IMR-90 (cell line): ENCODE results near the gene ZG16. TPM values are rescaled to one million over a fixed set of nuclear protein-coding genes. Genes with fewer than 3 reads are reported as not detected.

Experiments used
- ATAC-seq: fragments of 200-7000 bp; cut with Tn5 transposase; 2 replicates; pipeline ENCODE4 v1.9.1; 2020; ENCODE audit warnings: low read depth, mild to moderate bottlenecking, moderate library complexity
- BruUV-seq: library from RNA; stranded (reverse); fragments of 400-500 nt; replicated peaks from 2 replicates; lab custom pipeline; 2021; lab: Mats Ljungman, UMichigan
- CTCF ChIA-PET: fragments of 300-600 bp; formaldehyde crosslinking; extraction: SDS; loops from one replicate; lab custom pipeline; 2021; ENCODE audit warnings: antibody characterized with exemption; lab: Yijun Ruan, JAX
- POLR2A ChIA-PET: fragments of 300-600 bp; sonication (Branson Sonifier 250); formaldehyde crosslinking; loops from one replicate; lab custom pipeline; 2022; ENCODE audit warnings: antibody characterized with exemption; ENCODE audit not compliant: unreplicated experiment; lab: Charles Lee
- DNase-seq: peaks from one replicate; pipeline ENCODE4 v3.0.0; 2013
- H2AFZ ChIP-seq: replicated peaks from 2 replicates; pipeline ENCODE3; 2013; ENCODE audit warnings: low read length, mild to moderate bottlenecking; ENCODE audit not compliant: poor library complexity
- H2AK5ac ChIP-seq: 2 replicates; pipeline ENCODE4 v1.6.1; 2013; ENCODE audit warnings: low read depth, low read length, inconsistent platforms
- H2AK9ac ChIP-seq: replicated peaks from 2 replicates; pipeline ENCODE3; 2013; ENCODE audit warnings: mild to moderate bottlenecking, low read depth, low read length, moderate library complexity; ENCODE audit not compliant: poor library complexity
- H2BK120ac ChIP-seq: 2 replicates; pipeline ENCODE4 v1.6.1; 2013; ENCODE audit warnings: low read depth, low read length, inconsistent platforms
- H2BK15ac ChIP-seq: 3 replicates; pipeline ENCODE4 v1.6.1; 2013; ENCODE audit warnings: low read depth, low read length, inconsistent platforms
- H2BK20ac ChIP-seq: 2 replicates; pipeline ENCODE4 v1.6.1; 2013; ENCODE audit warnings: low read depth, mild to moderate bottlenecking, inconsistent platforms, low read length, moderate library complexity
- H2BK5ac ChIP-seq: 2 replicates; pipeline ENCODE4 v1.6.1; 2013; ENCODE audit warnings: mild to moderate bottlenecking, low read depth, low read length, inconsistent platforms; ENCODE audit not compliant: poor library complexity, severe bottlenecking
- H3K14ac ChIP-seq: replicated peaks from 2 replicates; pipeline ENCODE4 v1.6.1; 2013; ENCODE audit warnings: low read depth, low read length, inconsistent platforms
- H3K18ac ChIP-seq: 2 replicates; pipeline ENCODE4 v1.6.1; 2013; ENCODE audit warnings: low read depth, low read length, control low read depth
- H3K23ac ChIP-seq: 2 replicates; pipeline ENCODE4 v1.6.1; 2013; ENCODE audit warnings: low read depth, low read length, inconsistent platforms
- H3K27ac ChIP-seq: 2 replicates; pipeline ENCODE4 v1.5.1; 2013; ENCODE audit warnings: mild to moderate bottlenecking, control low read depth, low read length; ENCODE audit not compliant: insufficient read depth
- H3K27me3 ChIP-seq: 2 replicates; pipeline ENCODE4 v1.6.1; 2013; ENCODE audit warnings: low read length; ENCODE audit not compliant: control insufficient read depth, insufficient read depth
- H3K36me3 ChIP-seq: 2 replicates; pipeline ENCODE4 v1.6.1; 2013; ENCODE audit warnings: low read length, mixed read lengths; ENCODE audit not compliant: control insufficient read depth, insufficient read depth
- H3K4ac ChIP-seq: 2 replicates; pipeline ENCODE4 v1.6.1; 2013; ENCODE audit warnings: low read depth, low read length, inconsistent platforms
- H3K4me1 ChIP-seq: 2 replicates; pipeline ENCODE4 v1.6.1; 2013; ENCODE audit warnings: low read length, mixed read lengths; ENCODE audit not compliant: control insufficient read depth, insufficient read depth
- H3K4me2 ChIP-seq: 2 replicates; pipeline ENCODE4 v1.6.1; 2013; ENCODE audit warnings: low read depth, mild to moderate bottlenecking, control low read depth, low read length, moderate library complexity
- H3K4me3 ChIP-seq: 2 replicates; pipeline ENCODE4 v1.5.1; 2013; ENCODE audit warnings: low read depth, mild to moderate bottlenecking, control low read depth, low read length, moderate library complexity; ENCODE audit not compliant: insufficient read depth
- H3K56ac ChIP-seq: 2 replicates; pipeline ENCODE4 v1.6.1; 2013; ENCODE audit warnings: low read length, inconsistent platforms; ENCODE audit not compliant: insufficient read depth; ENCODE audit errors: extremely low read depth
- H3K79me1 ChIP-seq, 2 experiments: 2 replicates each; pipeline ENCODE4 v1.6.1; 2013; ENCODE audit warnings: low read length in 2 of 2, inconsistent platforms in 1 of 2, low read depth in 1 of 2
- H3K9ac ChIP-seq: 2 replicates; pipeline ENCODE4 v1.6.1; 2013; ENCODE audit warnings: low read depth, low read length, control low read depth
- H3K9me1 ChIP-seq: 2 replicates; pipeline ENCODE4 v1.6.1; 2013; ENCODE audit warnings: low read length, inconsistent platforms; ENCODE audit not compliant: insufficient read depth
- H3K9me3 ChIP-seq: 2 replicates; pipeline ENCODE4 v1.6.1; 2013; ENCODE audit warnings: low read length; ENCODE audit not compliant: control insufficient read depth, insufficient read depth
- H4K20me1 ChIP-seq: 2 replicates; pipeline ENCODE4 v1.6.1; 2013; ENCODE audit warnings: low read length, inconsistent platforms; ENCODE audit not compliant: insufficient read depth
- H4K5ac ChIP-seq: 2 replicates; pipeline ENCODE4 v1.6.1; 2013; ENCODE audit warnings: mild to moderate bottlenecking, low read depth, low read length, control low read depth
- H4K8ac ChIP-seq, 2 experiments: 2 replicates each; pipeline ENCODE4 v1.6.1; 2013; ENCODE audit warnings: low read depth in 2 of 2, low read length in 2 of 2, control low read depth in 1 of 2, inconsistent platforms in 1 of 2
- H4K91ac ChIP-seq: 2 replicates; pipeline ENCODE4 v1.6.1; 2013; ENCODE audit warnings: low read depth, low read length, inconsistent platforms; ENCODE audit not compliant: insufficient read depth
- CHD1 ChIP-seq: IDR thresholded peaks from 2 replicates; pipeline ENCODE4 v1.6.1; 2012; ENCODE audit warnings: low read depth, low read length, improper control_type of control experiment
- FOS ChIP-seq: fragments of 150-350 bp; IDR thresholded peaks from 2 replicates; pipeline ENCODE4 v1.6.1; 2016; ENCODE audit warnings: low read depth, low read length
- MAZ ChIP-seq: IDR thresholded peaks from 2 replicates; pipeline ENCODE4 v1.6.1; 2012; ENCODE audit warnings: low read depth, mild to moderate bottlenecking, low read length, improper control_type of control experiment, moderate library complexity, borderline replicate concordance
- MXI1 ChIP-seq: IDR thresholded peaks from 2 replicates; pipeline ENCODE4 v1.6.1; 2012; ENCODE audit warnings: low read depth, mild to moderate bottlenecking, low read length, moderate library complexity, borderline replicate concordance
- RCOR1 ChIP-seq: IDR thresholded peaks from 2 replicates; pipeline ENCODE4 v1.6.1; 2012; ENCODE audit warnings: mild to moderate bottlenecking, low read length, improper control_type of control experiment; ENCODE audit not compliant: insufficient replicate concordance
- RFX5 ChIP-seq: IDR thresholded peaks from 2 replicates; pipeline ENCODE4 v1.8.0; 2012; ENCODE audit warnings: low read depth, mild to moderate bottlenecking, low read length, moderate library complexity
- SMC3 ChIP-seq: fragments of 150-350 bp; IDR thresholded peaks from 2 replicates; pipeline ENCODE4 v1.6.1; 2016; ENCODE audit warnings: low read depth, mild to moderate bottlenecking, antibody characterized with exemption, low read length, moderate library complexity
- WGBS, 2 experiments: methylation state at CpG; one replicate each; pipeline versions ENCODE4 v1.1.5 to v1.1.7; 2013; ENCODE audit warnings: missing lambda C conversion rate in 2 of 2; ENCODE audit not compliant: insufficient read length in 1 of 2; ENCODE audit errors: extremely low coverage in 2 of 2; 5-methylcytosine and 5-hydroxymethylcytosine counted together
- dilution Hi-C: fragments of 300-500 bp; cut with HindIII; formaldehyde crosslinking; loops from one replicate; pipeline ENCODE4 v1.14.3; 2018; ENCODE audit warnings: low sequenced_read_pairs; ENCODE audit not compliant: unreplicated experiment
- in situ Hi-C: fragments of 300-500 bp; cut with MboI; formaldehyde crosslinking; loops from 3 replicates; pipeline ENCODE4 v1.14.3; 2019; ENCODE audit warnings: low sequenced_read_pairs, inconsistent platforms, mixed read lengths
- intact Hi-C: fragments of 100-400 bp; cut with micrococcal nuclease; formaldehyde crosslinking; loops from 2 replicates; pipeline ENCODE4 v1.10.0; 2022
- polyA plus RNA-seq, 3 experiments: library from polyadenylated mRNA; depleted of rRNA; stranded (reverse); fragments of >200 nt; gene quantifications; 2 replicates each; pipeline ENCODE4 v1.2.3, GENCODE V29; 2012; ENCODE audit warnings: low replicate concordance in 1 of 3
- total RNA-seq: library from RNA; depleted of rRNA; stranded (reverse); fragments of >200 nt; gene quantifications from 2 replicates; pipeline ENCODE4 v1.2.3, GENCODE V29; 2012
- TF ChIP-seq, protein P1 (sequence below): conservative IDR thresholded peaks from 2 replicates; pipeline ENCODE4 v1.5.1; 2012; ENCODE audit warnings: mild to moderate bottlenecking, low read depth, low read length, improper control_type of control experiment

The ZG16 gene
- total and polyA plus RNA-seq, 2 of the 4 experiments (the other 2 are of a cell fraction): not detected

GRCh38 chr16:29816694-29817441 lies 38.8 kb downstream of the ZG16 start:
- peak; percentile 51 for ATAC-seq
- no TSS peak for BruUV-seq

More at GRCh38 chr16:29816694-29817441, 38.8 kb downstream of the ZG16 start:
- peak overlapping the region; percentile 89 for H3K27ac ChIP-seq
- intact Hi-C loops: loop anchor here (1.0 to 5.0 kb wide), 2 partner anchors 117 to 205 kb away; partner anchors contain the start of gene C16orf92
- ChIA-PET CTCF (interaction anchor here (0.8 to 2.1 kb wide), 4 partner anchors 10 to 116 kb away, joined by 3 to 10 read pairs (median 4); no protein-coding TSS in a partner anchor), POLR2A (interaction anchor here (0.7 kb wide), 1 partner anchor 83 kb away, joined by 4 read pairs; the partner anchor contains the start of gene ASPHD1)
- peaks cover 6% of the 10 kb centered on the region for H3K36me3 ChIP-seq
- H3K9me3 ChIP-seq: no peaks in the 10 kb centered on the region
- peak; percentile 60 for DNase-seq
- H3K9ac ChIP-seq: peak overlapping the region; percentile 79
- H3K4ac ChIP-seq: peak overlapping the region; percentile 72
- peak overlapping the region; percentile 94 for H2AK5ac ChIP-seq
- H3K4me2 ChIP-seq: peak overlapping the region; percentile 92
- H3K18ac ChIP-seq: no peak overlapping the region; the same call in 1 of the 2 replicates
- H2AK9ac ChIP-seq: peak overlapping the region; percentile 98
- peak overlapping the region; percentile 89 for H3K56ac ChIP-seq
- H3K9me1 ChIP-seq: peaks cover 9% of the 10 kb centered on the region
- no peaks in the 10 kb centered on the region; the same call in 1 of the 2 replicates for H4K20me1 ChIP-seq
- in situ Hi-C loops: no loop called here
- dilution Hi-C loops: no loop called here
- peak overlapping the region; percentile 7 to 81 for H4K8ac ChIP-seq
- peak overlapping the region; percentile 95 for H2BK5ac ChIP-seq
- peak overlapping the region; percentile 98 for H2AFZ ChIP-seq
- peak overlapping the region; percentile 77; the same call in 1 of the 3 replicates for H2BK15ac ChIP-seq
- 0% methylated on average over 4 of the region's 37 CpGs; no CpG with 5 or more reads in 1 of the 2 experiments for WGBS, 2 experiments
- H2BK20ac ChIP-seq: no peak overlapping the region
- peak overlapping the region; percentile 31; the same call in 1 of the 2 replicates for H4K5ac ChIP-seq
- peak overlapping the region; percentile 80 for H4K91ac ChIP-seq
- H3K27me3 ChIP-seq: no peaks in the 10 kb centered on the region
- peak overlapping the region; percentile 62 for H3K4me3 ChIP-seq
- TF ChIP-seq CHD1 (no peak), RCOR1 (no peak), SMC3 (no peak; the same call in 1 of the 2 replicates), MXI1 (no peak), MAZ (peak; percentile 66; the same call in 1 of the 2 replicates), FOS (no peak), RFX5 (no peak)
- TF ChIP-seq, protein P1, sequence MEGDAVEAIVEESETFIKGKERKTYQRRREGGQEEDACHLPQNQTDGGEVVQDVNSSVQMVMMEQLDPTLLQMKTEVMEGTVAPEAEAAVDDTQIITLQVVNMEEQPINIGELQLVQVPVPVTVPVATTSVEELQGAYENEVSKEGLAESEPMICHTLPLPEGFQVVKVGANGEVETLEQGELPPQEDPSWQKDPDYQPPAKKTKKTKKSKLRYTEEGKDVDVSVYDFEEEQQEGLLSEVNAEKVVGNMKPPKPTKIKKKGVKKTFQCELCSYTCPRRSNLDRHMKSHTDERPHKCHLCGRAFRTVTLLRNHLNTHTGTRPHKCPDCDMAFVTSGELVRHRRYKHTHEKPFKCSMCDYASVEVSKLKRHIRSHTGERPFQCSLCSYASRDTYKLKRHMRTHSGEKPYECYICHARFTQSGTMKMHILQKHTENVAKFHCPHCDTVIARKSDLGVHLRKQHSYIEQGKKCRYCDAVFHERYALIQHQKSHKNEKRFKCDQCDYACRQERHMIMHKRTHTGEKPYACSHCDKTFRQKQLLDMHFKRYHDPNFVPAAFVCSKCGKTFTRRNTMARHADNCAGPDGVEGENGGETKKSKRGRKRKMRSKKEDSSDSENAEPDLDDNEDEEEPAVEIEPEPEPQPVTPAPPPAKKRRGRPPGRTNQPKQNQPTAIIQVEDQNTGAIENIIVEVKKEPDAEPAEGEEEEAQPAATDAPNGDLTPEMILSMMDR: no peak
- H3K14ac ChIP-seq: peak overlapping the region; percentile 89
- H3K79me1 ChIP-seq: peaks cover 18 to 68% of the 10 kb centered on the region in 2 experiments
- H3K23ac ChIP-seq: peak overlapping the region; percentile 91
- peak overlapping the region; percentile 44 for H2BK120ac ChIP-seq
- peaks cover 17% of the 10 kb centered on the region for H3K4me1 ChIP-seq
